OCI-LY7 (cell line): ENCODE measurements around the gene TNS1. TPM values are rescaled to one million over a fixed set of nuclear protein-coding genes. Genes with fewer than 3 reads are reported as not detected.

ENCODE experiments used
- BruUV-seq: library from RNA; stranded (reverse); fragments of 400-500 nt; replicated peaks from 2 replicates; lab custom pipeline; 2021; lab: Mats Ljungman, UMichigan
- CTCF ChIA-PET: fragments of 300-600 bp; sonication (Branson Sonifier 250); formaldehyde crosslinking; loops from one replicate; lab custom pipeline; 2022; ENCODE audit warnings: antibody characterized with exemption; ENCODE audit not compliant: unreplicated experiment; lab: Charles Lee
- POLR2A ChIA-PET: fragments of 300-600 bp; sonication (Branson Sonifier 250); formaldehyde crosslinking; loops from one replicate; lab custom pipeline; 2022; ENCODE audit warnings: antibody characterized with exemption; lab: Charles Lee
- DNase-seq: peaks from one replicate; pipeline ENCODE4 v3.0.0-alpha.2; 2015; ENCODE audit warnings: low spot score
- H2AFZ ChIP-seq: fragments of 200-600 bp; sonication (generic), shearing (Covaris generic); 2 replicates; pipeline ENCODE4 v1.6.1; 2014; ENCODE audit warnings: mild to moderate bottlenecking, antibody characterized with exemption, low read length, moderate library complexity
- H3K27ac ChIP-seq: fragments of 200-600 bp; sonication (generic); 2 replicates; pipeline ENCODE4 v1.5.1; 2014; ENCODE audit warnings: mixed run types, low read depth, mild to moderate bottlenecking, moderate library complexity, low read length, inconsistent platforms; ENCODE audit not compliant: poor library complexity, severe bottlenecking
- H3K36me3 ChIP-seq: fragments of 200-600 bp; sonication (generic); 2 replicates; pipeline ENCODE4 v1.6.1; 2014; ENCODE audit warnings: mild to moderate bottlenecking, antibody characterized with exemption, low read length, moderate library complexity, mixed read lengths; ENCODE audit not compliant: insufficient read depth
- H3K4me1 ChIP-seq: fragments of 200-600 bp; sonication (generic); 2 replicates; pipeline ENCODE4 v1.5.1; 2014; ENCODE audit warnings: mild to moderate bottlenecking, low read length; ENCODE audit not compliant: insufficient read depth, poor library complexity, severe bottlenecking
- H3K4me2 ChIP-seq: fragments of 200-600 bp; sonication (generic); 2 replicates; pipeline ENCODE4 v1.6.1; 2014; ENCODE audit warnings: mild to moderate bottlenecking, low read length
- H3K4me3 ChIP-seq: fragments of 200-600 bp; sonication (generic); 2 replicates; pipeline ENCODE4 v1.5.1; 2014; ENCODE audit warnings: mild to moderate bottlenecking, low read depth, low read length; ENCODE audit not compliant: poor library complexity, severe bottlenecking
- H3K79me2 ChIP-seq: fragments of 200-600 bp; sonication (generic); 2 replicates; pipeline ENCODE4 v1.6.1; 2016; ENCODE audit warnings: low read depth, mild to moderate bottlenecking, low read length, moderate library complexity, mixed read lengths; ENCODE audit not compliant: insufficient read depth
- H3K9me2 ChIP-seq: fragments of 200-600 bp; sonication (generic); 2 replicates; pipeline ENCODE4 v1.6.1; 2016; ENCODE audit warnings: mild to moderate bottlenecking, low read length, mixed read lengths; ENCODE audit not compliant: insufficient read depth
- H3K9me3 ChIP-seq: fragments of 200-600 bp; sonication (generic); 2 replicates; pipeline ENCODE4 v1.6.1; 2014; ENCODE audit warnings: mild to moderate bottlenecking, mixed run types, low read length, mixed read lengths
- H4K20me1 ChIP-seq: fragments of 200-600 bp; sonication (generic); 2 replicates; pipeline ENCODE4 v1.6.1; 2014; ENCODE audit warnings: mild to moderate bottlenecking, antibody characterized with exemption, low read length, moderate library complexity, mixed read lengths; ENCODE audit not compliant: insufficient read depth
- CTCF ChIP-seq: fragments of 200-600 bp; sonication (generic); conservative IDR thresholded peaks from 2 replicates; pipeline ENCODE4 v1.5.1; 2014; ENCODE audit warnings: mild to moderate bottlenecking, antibody characterized with exemption, low read length, moderate library complexity, mixed read lengths
- EZH2phosphoT487 ChIP-seq: fragments of 200-600 bp; sonication (generic); IDR thresholded peaks from 2 replicates; pipeline ENCODE4 v1.6.1; 2018; ENCODE audit warnings: low read depth, borderline replicate concordance, mild to moderate bottlenecking, mixed run types, antibody characterized with exemption, low read length, moderate library complexity, mixed read lengths
- intact Hi-C: fragments of 100-400 bp; cut with micrococcal nuclease; formaldehyde crosslinking; loops from one replicate; pipeline ENCODE4 v1.10.0; 2022; ENCODE audit not compliant: unreplicated experiment
- total RNA-seq, 2 experiments: library from RNA; depleted of rRNA in 1 of 2; stranded (reverse); fragments of >200 nt in 1 of 2; shearing (Covaris generic) in 1 of 2; gene quantifications; 2 replicates each; pipeline ENCODE4 v1.2.3, GENCODE V29; 2014 to 2022

TNS1 gene
- total RNA-seq, 2 experiments from 2014 or later: not detected

GRCh38 chr2:217839750-217840107 is 163.1 kb downstream of the TNS1 start:
- Histone ChIP-seq H3K27ac (no peak overlapping the region), H2AFZ (no peak overlapping the region), H4K20me1 (no peaks in the 10 kb centered on the region), H3K4me1 (no peaks in the 10 kb centered on the region), H3K79me2 (no peaks in the 10 kb centered on the region), H3K9me2 (no peaks in the 10 kb centered on the region), H3K36me3 (no peaks in the 10 kb centered on the region), H3K4me3 (no peak overlapping the region), H3K4me2 (no peak overlapping the region), H3K9me3 (no peaks in the 10 kb centered on the region)
- POLR2A ChIA-PET: no interaction called here
- no TSS peak for BruUV-seq
- intact Hi-C loops: no loop called here
- no peak for TF ChIP-seq EZH2phosphoT487
- no peak for TF ChIP-seq CTCF
- CTCF ChIA-PET: interaction anchor here (0.7 kb wide), 1 partner anchor 31 kb away, joined by 3 read pairs; no protein-coding TSS in a partner anchor
- no peak for DNase-seq

- BruUV-seq: no TSS peak
- no peak overlapping the region for H2AFZ ChIP-seq
- no peak overlapping the region for H3K27ac ChIP-seq
- intact Hi-C loops: no loop called here
- H4K20me1 ChIP-seq: no peaks in the 10 kb centered on the region
- DNase-seq: no peak
- H3K4me1 ChIP-seq: no peaks in the 10 kb centered on the region
- H3K4me2 ChIP-seq: no peak overlapping the region
- H3K36me3 ChIP-seq: no peaks in the 10 kb centered on the region
- ChIA-PET CTCF (interaction anchor here (0.7 kb wide), 1 partner anchor 31 kb away, joined by 3 read pairs; no protein-coding TSS in a partner anchor), POLR2A (no interaction called here)
- no peaks in the 10 kb centered on the region for H3K79me2 ChIP-seq
- H3K9me2 ChIP-seq: no peaks in the 10 kb centered on the region
- no peak overlapping the region for H3K4me3 ChIP-seq
- TF ChIP-seq CTCF (no peak), EZH2phosphoT487 (no peak)
- H3K9me3 ChIP-seq: no peaks in the 10 kb centered on the region
Observed at GRCh38 chr2:217839073-217839749, 163.6 kb downstream of the TNS1 start.

GRCh38 chr2:217838409-217838831 is 164.4 kb downstream of the TNS1 start:
- no peak for DNase-seq
- Histone ChIP-seq H3K27ac (no peak overlapping the region), H4K20me1 (no peaks in the 10 kb centered on the region), H3K4me1 (no peaks in the 10 kb centered on the region), H3K9me2 (no peaks in the 10 kb centered on the region), H3K79me2 (no peaks in the 10 kb centered on the region), H3K4me3 (no peak overlapping the region), H3K9me3 (no peaks in the 10 kb centered on the region), H3K36me3 (no peaks in the 10 kb centered on the region), H2AFZ (no peak overlapping the region), H3K4me2 (no peak overlapping the region)
- ChIA-PET CTCF (no interaction called here), POLR2A (no interaction called here)
- TF ChIP-seq EZH2phosphoT487: no peak
- no peak for TF ChIP-seq CTCF
- intact Hi-C loops: no loop called here
- BruUV-seq: no TSS peak
